NCI-H1436 (cell line): ENCODE results near the gene IMMP2L.
"Not testable (repeated sequence)": the region's sequence is repeated elsewhere in the genome, so short reads cannot be mapped to it uniquely, and the experiment has no call there.

Experiments
- DNase-seq: peaks from one replicate; lab custom pipeline; 2025; lab: John Stamatoyannopoulos, UW

Gene IMMP2L

DNA sequence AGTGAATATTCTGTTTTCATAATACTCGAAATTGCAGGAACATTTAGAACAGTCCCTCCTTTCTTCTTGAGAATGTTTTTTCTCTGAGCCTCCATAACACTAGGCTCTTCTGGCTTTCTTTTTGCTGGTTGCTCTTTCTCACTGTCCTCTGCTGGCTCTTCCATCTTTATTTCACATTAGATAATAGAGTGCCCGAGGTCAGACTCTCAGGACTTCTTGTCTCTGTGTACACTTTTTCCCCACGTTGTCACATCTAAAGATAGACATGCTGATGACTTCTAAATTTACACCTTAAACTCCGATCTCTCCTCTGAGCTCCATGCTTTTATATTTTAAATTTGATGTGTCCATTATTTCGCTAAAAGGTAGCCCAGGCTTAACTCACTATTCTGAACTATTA lies 486.8 kb downstream of the IMMP2L start:
- DNase-seq, result no peak

GRCh38 chr7:111074748-111075146 lies 487.5 kb downstream of the IMMP2L start:
- no peak for DNase-seq

DNA sequence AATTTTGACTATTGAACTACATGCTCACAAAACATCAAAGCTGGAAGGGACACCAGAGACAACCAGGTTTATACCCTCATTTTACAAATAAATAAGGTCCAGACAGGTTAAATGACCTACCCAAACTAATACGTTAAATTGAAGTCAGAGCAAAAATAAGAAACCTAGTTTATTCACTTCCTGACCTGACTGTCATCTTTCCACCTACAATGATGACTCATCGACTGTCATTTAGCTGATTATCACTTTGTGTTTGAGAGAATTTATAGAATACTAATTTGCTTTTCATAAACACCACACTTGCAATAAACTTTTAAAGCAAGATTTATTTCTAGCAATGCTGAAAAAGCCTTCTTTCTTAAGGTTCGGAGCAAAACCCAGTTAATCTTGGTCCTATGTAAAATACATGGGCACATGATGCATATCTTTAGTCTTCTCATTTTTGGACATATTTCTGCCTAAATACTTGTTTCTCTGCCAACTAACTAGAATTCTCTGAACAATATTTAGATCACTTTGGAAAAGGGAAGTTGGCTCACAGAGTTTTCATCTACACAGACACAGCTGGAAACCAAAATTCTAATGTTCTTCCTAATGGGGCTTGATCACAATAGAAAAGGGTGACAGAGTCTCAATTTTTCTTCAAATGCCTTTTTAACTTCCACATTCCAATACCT lies 488.1 kb downstream of the IMMP2L start:
- no peak for DNase-seq

DNA sequence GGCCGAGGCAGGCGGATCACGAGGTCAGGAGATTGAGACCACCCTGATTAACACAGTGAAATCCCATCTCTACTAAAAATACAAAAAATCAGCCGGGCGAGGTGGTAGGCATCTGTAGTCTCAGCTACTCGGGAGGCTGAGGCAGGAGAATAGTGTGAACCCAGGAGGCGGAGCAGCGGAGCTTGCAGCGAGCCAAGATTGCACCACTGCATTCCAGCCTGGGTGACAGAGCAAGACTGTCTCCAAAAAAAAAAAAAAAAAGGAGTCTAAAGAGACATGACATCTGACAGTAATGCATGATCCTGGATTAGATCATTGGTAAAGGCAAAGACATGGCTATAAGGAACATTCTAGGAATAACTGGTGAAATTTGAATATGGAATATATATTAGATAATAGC lies 489.6 kb downstream of the IMMP2L start:
- DNase-seq, result not testable (repeated sequence)

DNA sequence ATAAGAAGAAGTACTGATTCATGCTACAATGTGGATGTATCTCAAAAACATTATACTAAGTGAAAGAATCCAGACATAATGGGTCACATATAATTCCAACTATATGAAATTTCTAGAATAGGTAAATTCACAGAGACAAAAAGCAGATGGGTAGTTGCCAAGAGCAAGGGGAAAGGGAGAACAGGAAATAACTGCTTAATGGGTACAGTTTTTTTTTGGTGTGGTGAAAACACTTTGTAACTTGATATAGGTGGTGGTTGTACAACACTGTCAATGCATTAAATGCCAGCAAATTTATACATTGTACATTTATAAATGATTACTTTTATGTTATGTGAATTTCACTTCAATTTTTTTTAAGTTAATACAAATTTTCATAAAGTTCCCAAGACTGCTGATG lies 490.7 kb downstream of the IMMP2L start:
- no peak for DNase-seq

DNA sequence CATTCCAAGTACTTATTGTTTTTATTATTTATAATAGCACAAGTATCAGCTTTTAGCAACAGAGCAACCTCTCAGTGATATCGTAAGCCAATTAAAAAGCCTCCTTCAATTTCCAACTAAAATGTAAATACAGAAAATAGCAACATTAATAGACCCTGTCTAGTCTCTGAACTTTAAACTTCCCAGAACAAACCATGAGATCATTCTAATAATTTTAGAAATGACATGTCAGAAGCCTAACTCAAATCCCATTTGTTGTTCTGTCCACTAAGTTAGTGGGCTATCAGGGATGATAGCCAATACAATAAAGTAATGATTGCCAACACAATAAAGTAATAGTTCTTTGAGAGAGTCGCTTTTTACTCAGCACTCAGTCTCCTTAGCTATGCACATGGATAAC lies 493.7 kb downstream of the IMMP2L start:
- DNase-seq, result no peak

DNA sequence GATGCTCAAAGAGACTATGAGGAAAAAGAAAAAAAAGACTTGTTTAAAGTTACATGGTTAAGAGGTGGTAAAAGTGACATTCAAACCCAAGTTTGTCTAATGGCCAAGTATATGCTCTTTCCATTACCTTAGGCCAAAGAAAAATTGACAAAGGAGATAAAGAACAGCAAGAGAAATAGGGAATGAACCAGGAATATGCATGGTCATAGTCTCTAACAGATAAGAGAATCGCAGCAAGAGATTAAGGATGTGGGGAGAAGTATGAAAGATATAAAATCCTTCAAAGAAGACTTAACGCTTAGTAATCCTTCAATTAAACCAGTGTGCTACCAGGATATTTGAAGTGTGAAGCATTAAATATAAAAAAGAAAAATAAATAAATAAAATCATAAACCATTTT lies 494.6 kb downstream of the IMMP2L start:
- DNase-seq, result no peak

DNA sequence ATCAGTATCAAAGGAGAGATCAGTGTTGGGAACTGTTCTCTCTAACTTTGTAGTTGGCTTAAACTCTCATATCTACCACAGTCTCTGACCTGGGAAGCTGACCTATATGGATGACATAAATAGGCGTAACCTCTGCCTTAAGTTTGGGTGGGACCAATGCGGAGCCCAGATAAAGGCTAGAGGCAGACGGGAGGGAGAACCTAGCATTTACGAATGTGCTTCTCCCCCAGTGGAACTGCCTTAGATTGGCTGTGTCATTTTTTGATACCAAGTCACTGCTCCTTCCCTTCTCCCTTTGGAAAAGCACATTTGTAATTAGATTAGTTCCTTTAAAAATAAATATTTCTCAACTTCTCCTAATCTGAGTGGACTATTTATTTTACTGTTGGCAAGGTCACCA lies 495.0 kb downstream of the IMMP2L start:
- no peak for DNase-seq

DNA sequence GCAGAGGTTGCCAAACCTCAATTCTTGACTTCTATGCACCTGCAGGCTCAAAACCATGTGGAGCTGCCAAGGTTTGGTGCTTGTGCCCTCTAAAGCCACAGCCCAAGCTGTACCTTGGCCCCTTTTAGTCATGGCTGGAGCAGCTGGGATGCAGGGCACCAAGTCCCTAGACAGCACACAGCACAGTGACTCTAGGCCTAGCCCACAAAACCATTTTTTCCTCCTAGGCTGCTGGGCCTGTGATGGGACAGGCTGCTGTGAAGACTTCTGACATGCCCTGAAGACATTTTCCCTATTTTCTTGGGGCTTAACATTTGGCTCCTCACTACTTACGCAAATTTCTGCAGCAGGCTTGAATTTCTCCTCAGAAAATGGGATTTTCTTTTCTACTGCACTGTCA lies 499.1 kb downstream of the IMMP2L start:
- no peak for DNase-seq

GRCh38 chr7:111059833-111060232 lies 502.5 kb downstream of the IMMP2L start:
- no peak for DNase-seq

GRCh38 chr7:111057066-111057465 lies 505.2 kb downstream of the IMMP2L start:
- DNase-seq, result no peak

GRCh38 chr7:111056371-111056770 lies 505.9 kb downstream of the IMMP2L start:
- no peak for DNase-seq

DNA sequence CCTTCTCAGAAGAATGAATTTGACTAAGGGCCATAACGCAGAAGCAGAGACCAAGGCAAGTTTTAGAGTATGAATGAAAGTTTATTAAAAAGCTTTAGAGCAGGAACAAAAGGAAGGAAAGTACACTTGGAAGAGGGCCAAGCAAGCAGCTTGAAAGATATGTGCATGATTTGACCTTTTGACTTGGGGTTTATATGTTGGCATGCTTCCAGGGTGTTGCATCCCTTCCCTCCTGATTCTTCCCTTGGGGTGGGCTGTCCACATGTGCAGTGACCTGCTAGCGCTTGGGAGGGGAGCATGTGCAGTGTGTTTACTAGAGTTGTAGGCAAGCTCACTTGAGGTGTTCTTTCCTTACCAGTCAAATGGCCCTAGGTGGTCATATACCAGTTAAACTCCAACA lies 509.3 kb downstream of the IMMP2L start:
- no peak for DNase-seq

DNA sequence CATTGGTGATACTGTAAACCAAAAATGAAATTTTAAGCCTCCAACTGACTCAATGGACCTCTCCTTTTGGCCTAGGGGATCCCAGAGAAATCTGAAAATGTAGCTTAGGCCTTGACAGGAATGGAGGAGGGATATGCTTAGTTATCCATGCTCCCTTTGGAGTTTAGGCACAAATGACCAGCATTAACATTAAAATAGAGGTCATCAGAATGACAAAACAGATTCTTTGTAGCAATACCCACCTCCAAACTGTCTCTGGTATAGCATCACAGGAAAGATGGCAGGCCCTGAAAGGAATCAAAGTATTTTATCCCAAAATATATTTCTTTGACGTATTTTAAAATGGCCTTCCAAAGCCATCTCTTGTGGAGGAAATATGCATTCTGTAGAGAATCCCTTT lies 510.5 kb downstream of the IMMP2L start:
- DNase-seq, result no peak

DNA sequence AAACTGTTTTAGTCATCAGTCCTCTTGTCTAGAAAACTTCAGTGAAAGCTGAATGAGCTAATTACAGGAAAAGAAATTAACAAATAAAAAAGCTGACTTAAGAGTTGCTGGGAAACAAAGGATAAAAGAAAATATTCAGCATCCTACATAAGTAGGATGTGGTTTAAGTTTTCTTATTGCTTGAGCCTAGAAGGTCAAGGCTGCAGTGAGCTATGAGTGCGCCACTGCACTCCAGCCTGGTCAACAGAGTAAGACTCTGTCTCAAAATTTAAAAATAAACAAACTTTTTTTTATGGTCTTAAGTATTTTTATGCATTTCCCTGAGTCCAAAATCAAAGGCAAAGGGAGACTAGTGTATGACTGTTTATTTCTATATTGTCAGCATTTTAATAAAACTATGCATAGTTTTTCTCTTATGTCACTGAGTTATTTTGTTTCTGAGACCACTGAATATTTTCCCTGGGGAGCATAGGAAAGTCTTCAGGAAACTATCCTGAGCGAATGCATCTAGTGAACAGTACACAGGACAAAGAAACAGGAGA lies 511.3 kb downstream of the IMMP2L start:
- DNase-seq, result no peak

- no peak for DNase-seq
Measured at GRCh38 chr7:111049971-111050680, 512.2 kb downstream of the IMMP2L start.

DNA sequence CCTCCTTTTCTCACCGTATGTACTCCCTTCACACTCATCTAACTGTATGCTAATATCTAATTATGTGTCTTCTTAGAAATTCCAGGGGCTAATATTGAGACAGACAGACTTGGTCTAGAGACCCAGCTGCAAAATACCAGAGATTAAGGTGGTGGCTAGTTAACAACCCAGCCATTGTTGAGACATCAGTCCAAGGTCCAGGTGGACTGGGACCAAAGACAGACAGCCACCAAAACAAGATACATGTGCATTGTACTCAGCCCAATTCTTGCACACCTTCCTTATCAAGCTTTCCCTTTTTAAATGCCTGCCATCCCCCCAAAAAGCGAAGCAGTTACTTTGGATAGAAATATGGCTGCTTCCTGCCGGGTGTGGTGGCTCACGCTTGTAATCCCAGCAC lies 514.7 kb downstream of the IMMP2L start:
- no peak for DNase-seq

DNA sequence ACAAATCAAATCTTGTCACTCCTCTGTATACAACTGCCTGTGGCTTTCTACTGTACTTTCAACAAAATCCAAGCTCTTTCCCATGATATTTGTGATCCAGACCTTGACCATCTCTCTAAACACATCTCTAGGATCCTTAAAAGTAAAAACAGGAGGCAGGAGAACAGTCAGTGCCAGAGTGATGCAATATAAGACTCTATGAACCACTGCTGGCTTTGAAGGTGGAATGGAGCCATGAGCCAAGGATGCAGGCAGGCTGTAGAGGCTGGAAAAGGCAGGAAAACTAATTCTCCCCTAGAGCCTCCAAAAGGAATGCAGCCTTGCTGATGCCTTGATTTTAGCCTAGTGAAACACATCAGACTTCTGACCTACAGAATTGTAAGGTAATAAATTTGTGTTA lies 516.8 kb downstream of the IMMP2L start:
- DNase-seq, result no peak

DNA sequence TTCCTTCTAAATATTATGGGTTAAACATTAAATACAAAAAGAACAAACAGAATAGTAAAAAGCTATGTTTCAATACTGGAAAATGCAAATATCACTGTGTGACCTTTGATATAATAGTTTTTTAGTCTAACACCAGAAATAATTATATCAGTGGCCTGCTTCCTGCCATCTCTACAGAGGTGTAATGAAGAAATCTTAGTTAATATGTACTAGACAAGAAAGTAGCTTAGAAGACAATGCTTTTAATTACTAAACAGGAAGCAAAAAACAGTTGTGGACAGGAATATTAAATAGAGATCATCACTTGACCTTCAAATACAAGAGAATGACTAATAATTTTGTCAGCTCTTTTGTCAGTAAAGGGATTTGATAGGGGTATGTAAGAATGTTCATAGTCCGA lies 518.7 kb downstream of the IMMP2L start:
- no peak for DNase-seq

DNA sequence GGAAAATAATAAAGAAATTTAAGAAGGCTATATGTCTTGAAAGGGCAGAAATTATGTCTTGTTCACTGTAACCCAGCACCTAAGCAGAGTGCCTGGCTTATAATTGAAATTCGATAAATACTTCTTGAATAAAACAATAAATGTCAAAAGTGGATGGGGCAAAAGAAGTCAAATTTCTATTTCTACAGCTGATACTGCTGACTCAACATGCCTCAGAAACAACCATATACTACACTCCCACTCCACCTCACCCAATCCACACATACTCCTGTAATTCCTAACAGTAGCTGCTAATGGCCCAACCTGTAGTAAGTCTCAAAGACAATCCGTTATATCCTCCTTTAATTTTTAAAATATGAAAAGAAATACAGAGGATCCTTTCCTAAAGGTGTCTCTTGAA lies 519.5 kb downstream of the IMMP2L start:
- no peak for DNase-seq

DNA sequence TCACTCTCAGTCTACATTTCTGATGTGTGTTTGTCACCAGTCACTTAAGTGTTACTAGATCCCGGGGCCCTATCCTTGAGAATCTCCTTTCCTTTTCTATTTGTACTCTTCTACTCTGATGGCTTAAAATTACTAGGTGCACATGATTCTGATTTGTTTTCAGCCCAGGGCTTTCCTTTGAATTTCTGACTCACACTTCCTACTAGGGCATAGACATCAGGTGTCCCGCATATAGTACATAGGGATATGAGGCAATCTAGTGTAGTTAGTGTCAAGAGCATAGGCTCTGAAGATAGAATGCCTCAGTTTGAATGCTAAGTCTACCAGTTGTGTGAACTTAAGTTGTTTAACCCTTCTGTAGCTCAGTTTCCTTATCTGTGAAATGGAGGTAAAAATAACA lies 520.7 kb downstream of the IMMP2L start:
- DNase-seq, result no peak

DNA sequence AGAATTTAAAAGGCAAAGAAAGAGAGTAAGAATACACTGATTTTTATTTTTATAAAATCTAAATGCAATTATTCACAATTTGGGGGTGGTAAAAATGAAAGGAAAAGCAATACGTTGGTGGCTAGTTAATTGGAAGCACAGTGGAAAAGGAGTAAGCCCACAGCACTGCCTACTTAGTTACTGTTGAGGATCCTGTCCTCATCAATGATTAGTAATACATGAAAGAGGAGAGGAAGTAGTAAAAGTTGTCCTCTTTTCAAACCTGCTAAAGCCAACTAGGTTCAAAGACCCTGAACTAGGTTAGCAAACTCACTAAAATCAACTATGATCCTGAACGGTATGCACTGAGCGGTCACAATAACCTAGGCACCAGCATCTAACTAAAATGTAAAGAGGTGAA lies 524.1 kb downstream of the IMMP2L start:
- DNase-seq, result no peak

- DNase-seq, result no peak
Measured at GRCh38 chr7:111031916-111032315, 530.4 kb downstream of the IMMP2L start.

- DNase-seq, result no peak
Measured at GRCh38 chr7:111030336-111030735, 532.0 kb downstream of the IMMP2L start.
